DND-41 (cell line): Measurements from ENCODE around the gene SDF2L1.

Experiments
- EZH2 ChIP-seq: IDR thresholded peaks from 3 replicates; pipeline ENCODE4 v1.6.1; 2012; ENCODE audit warnings: borderline replicate concordance, low read depth, mild to moderate bottlenecking, moderate library complexity, low read length, inconsistent platforms; ENCODE audit not compliant: severe bottlenecking
- TF ChIP-seq, protein P1 (sequence below): IDR thresholded peaks from 2 replicates; pipeline ENCODE4 v1.5.1; 2012; ENCODE audit warnings: borderline replicate concordance, low read length, moderate library complexity, mild to moderate bottlenecking; ENCODE audit not compliant: poor library complexity, severe bottlenecking; ENCODE audit errors: extremely low read depth

DNA sequence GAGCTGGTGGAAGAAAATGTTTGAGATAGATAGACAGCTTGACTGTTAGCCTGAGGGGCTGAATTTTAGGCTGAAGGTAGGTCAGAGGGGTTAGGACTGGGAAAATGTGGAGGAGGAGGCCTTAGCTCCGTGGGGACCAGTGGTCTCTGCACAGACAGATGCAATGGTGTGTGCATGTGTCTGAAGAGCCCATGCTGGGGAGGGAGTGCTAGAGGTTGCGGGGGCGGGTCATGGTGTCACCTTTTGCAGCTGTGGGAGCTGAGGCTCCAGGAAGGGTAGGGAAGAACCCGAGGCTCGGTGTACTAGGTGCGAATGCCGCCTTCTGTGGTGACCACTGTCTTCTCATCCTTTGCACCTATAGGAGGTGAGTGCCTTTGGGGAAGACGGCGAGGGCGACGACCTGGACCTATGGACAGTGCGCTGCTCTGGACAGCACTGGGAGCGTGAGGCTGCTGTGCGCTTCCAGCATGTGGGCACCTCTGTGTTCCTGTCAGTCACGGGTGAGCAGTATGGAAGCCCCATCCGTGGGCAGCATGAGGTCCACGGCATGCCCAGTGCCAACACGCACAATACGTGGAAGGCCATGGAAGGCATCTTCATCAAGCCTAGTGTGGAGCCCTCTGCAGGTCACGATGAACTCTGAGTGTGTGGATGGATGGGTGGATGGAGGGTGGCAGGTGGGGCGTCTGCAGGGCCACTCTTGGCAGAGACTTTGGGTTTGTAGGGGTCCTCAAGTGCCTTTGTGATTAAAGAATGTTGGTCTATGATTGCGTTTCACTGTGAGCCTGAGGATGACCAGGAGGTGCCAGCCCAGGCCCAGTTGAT is 1.6 kb downstream of the SDF2L1 start:
- TF ChIP-seq EZH2: no peak
- TF ChIP-seq, protein P1, sequence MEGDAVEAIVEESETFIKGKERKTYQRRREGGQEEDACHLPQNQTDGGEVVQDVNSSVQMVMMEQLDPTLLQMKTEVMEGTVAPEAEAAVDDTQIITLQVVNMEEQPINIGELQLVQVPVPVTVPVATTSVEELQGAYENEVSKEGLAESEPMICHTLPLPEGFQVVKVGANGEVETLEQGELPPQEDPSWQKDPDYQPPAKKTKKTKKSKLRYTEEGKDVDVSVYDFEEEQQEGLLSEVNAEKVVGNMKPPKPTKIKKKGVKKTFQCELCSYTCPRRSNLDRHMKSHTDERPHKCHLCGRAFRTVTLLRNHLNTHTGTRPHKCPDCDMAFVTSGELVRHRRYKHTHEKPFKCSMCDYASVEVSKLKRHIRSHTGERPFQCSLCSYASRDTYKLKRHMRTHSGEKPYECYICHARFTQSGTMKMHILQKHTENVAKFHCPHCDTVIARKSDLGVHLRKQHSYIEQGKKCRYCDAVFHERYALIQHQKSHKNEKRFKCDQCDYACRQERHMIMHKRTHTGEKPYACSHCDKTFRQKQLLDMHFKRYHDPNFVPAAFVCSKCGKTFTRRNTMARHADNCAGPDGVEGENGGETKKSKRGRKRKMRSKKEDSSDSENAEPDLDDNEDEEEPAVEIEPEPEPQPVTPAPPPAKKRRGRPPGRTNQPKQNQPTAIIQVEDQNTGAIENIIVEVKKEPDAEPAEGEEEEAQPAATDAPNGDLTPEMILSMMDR: peak; percentile 52
